Measurements from ENCODE around the gene ZMPSTE24.
A peak's percentile ranks its signal among the peaks of the same experiment; 100 is the strongest.

ZMPSTE24 gene

GRCh38 chr1:40265298-40265697 is 7.3 kb downstream of the ZMPSTE24 start:
- DNase-seq: no peak

DNA sequence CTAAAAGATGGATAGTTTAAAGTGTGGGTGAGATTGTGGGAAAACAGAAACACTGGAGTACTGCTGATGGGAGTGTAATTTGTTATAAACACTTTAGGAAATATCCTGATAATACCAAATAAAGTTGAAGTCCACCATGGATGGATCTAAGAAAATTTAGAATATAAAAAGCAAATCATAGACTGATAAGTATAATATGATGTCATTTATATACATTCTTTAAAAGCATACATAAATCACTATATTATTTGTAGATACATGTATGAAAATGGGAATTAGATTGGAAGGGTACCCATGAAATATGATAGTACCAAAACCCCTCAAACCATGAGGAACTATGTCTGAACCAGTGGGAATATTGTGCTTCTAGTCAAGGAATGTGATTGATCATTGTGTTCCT is 7.9 kb downstream of the ZMPSTE24 start:
- DNase-seq: no peak

GRCh38 chr1:40266786-40267535 is 8.9 kb downstream of the ZMPSTE24 start:
- DNase-seq: no peak

DNA sequence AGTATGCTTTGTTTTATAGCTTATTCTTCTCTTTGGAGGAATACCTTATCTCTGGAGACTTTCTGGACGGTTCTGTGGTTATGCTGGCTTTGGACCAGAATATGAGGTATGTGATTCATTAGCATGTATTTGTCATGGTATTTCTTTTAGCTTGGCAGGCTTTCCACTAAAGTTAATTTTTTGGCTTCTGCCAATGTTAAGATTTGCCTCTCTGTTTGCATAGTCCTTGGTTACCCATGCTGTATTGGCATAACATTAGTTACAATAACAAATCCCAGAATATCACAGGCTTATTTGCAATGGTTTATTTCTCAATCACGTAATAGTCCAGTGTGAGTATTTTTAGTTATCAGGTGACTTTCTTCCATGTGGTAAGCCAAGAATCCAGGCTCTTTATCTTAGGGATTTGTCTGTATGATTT is 9.7 kb downstream of the ZMPSTE24 start:
- DNase-seq: no peak

DNA sequence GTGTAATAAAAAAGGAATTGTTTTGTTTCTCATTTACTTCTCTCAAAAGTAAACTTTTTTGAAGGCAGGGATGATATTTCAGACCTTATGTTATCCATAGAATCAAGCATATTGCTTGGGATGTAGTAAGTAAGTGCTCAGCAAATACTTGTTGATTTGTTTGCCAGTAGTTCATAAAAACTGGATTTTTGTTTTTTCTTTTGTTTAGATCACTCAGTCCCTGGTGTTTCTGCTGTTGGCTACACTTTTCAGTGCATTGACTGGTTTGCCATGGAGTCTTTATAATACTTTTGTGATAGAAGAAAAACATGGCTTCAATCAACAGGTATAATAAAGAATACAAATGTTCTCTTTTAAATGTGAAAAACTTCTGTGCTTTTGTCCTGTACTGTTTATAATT is 10.2 kb downstream of the ZMPSTE24 start:
- no peak for DNase-seq

GRCh38 chr1:40270152-40270834 is 12.3 kb downstream of the ZMPSTE24 start:
- no peak for DNase-seq

DNA sequence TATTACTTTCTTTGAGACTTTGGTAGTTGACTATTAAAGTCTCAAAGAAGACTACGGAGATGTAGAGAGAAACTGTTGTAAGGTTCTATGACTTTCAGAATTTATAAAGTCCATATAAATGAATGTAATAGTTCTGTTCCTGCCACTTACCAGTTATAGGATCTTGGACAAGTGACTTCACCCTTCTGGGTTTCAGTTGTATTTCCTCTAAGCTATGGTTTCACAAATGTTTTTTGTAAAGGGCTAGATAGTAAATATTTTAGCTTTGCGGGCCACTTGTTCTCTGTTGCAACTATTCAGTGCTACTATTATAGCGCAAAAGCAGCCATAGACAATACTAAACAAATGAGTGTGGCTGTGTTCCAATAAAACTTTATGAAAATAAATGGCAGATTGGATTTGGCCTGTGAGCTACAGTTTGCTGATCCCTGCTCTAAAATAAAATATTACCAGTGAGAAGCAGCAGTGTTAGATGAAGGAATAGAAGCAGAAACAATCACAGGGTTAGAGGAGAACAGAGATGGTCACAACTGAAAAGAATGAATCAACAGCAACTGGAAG is 14.7 kb downstream of the ZMPSTE24 start:
- no peak for DNase-seq

- DNase-seq: no peak
Observed at GRCh38 chr1:40273547-40274166, 15.6 kb downstream of the ZMPSTE24 start.

DNA sequence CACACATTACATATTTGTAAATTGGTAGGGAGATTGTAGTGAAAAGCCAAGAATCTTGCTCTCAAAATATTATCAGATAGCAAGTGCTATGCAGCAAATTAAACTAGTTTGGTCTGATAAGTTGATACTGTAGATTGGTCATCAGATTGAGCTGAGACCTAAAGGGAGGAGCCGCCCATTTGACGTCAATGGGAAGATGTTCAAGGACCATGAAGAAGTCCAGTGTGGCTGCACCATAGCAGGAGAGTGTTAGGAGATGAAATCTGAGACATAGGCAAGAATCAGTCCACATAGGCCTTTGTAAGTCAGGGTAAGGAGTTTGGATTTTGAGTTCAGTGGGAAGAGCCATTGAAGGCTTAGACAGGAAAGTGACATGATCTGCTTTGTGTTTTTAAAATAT is 16.3 kb downstream of the ZMPSTE24 start:
- DNase-seq: no peak

DNA sequence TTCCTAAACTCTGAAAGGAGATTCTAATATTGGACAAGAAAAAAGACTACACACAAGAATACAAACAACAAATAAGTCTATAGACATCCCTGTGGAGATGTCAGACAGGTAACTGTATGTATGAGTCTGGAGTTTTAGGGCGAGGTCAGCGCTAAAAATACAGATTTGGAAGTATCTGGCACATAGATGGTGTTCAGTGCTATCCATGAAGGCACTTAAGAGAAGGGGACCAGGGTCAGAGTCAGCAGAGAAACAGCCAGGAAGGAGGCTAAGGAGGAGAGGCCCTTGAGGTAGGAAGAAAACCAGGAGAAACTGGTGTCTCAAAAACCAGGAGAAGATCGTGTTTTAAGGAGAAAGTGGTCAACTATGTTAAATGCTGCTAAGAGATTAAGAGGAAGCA is 18.1 kb downstream of the ZMPSTE24 start:
- DNase-seq: no peak

- peak; percentile 100 for DNase-seq
Observed at GRCh38 chr1:40281853-40282252, 23.8 kb downstream of the ZMPSTE24 start.

- no peak for DNase-seq
Observed at GRCh38 chr1:40291293-40291692, 33.3 kb downstream of the ZMPSTE24 start.

GRCh38 chr1:40299366-40300248 is 41.6 kb downstream of the ZMPSTE24 start:
- DNase-seq: no peak

DNA sequence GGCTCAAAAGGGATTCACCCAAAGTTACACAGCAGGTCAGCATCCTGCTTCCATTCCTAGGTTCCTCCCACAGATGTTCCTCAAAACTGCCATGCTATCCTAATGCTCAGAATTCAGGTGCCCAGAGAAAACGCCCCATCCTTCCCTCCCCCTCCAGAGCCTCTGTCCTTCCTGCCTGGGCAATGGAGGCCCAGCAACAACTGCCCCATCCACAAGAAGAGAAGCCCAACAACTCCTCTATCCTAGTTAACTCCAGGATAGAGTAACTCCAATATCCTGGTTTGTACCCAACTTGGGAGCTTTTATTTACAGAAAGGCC is 42.2 kb downstream of the ZMPSTE24 start:
- no peak for DNase-seq

GRCh38 chr1:40300651-40301050 is 42.6 kb downstream of the ZMPSTE24 start:
- DNase-seq: no peak

DNA sequence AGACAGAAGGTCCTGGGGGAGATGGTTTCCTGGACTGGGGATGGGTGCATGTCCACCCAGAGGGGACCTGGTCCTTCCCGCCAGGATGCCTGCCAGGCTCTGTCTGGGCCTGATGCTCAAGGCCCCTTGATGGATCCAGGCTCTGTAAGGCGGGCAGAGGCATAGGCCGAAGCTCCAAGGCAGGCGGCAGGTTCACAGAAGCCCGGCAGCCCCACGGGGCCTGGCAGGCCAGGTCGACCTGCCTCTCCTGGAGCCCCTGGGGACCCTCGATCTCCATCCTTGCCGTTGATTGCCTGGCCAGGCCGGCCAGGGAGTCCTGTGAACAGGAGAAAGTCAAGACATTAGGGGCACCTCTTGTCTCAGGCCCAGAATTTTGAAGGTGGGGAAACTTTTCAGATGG is 43.0 kb downstream of the ZMPSTE24 start:
- no peak for DNase-seq

DNA sequence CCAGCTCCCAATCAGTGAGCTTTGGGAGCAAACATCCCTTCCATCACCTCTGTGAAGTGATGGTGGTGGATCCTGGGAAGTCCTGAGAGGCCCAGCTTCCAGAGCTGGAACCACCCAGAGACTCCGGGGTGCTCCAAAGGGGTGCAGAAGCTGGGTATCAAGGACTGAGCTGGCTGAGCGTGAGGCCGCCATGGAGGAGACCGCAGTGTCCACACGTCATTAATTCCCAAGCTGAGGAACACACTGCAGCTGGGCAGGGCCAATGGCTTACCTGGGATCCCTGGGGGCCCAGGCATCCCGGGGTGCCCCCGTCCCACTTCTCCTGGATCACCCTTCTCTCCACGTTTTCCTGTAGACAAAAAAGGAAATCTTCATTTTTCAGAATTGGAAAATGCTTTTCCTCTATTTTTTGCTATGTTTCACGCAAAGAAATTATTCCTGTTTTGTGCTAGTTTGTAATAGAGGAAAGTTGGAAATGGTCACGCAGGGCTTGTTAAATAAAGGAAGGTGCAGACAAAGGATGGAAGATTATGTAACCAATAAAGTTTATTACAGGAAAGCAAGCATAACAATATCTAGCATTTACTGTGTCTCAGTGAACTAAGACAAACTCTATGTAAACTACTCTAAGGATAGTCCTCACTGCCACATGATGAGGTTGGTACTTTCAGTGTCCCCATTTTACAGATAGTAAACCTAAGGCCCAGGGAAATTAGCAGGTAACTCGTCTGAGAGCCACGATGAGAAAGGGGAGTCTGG is 43.7 kb downstream of the ZMPSTE24 start:
- no peak for DNase-seq

- no peak for DNase-seq
Observed at GRCh38 chr1:40302475-40302874, 44.4 kb downstream of the ZMPSTE24 start.

GRCh38 chr1:40303051-40303771 is 45.2 kb downstream of the ZMPSTE24 start:
- no peak for DNase-seq

- no peak for DNase-seq
Observed at GRCh38 chr1:40303790-40304189, 45.8 kb downstream of the ZMPSTE24 start.

GRCh38 chr1:40305451-40305850 is 47.4 kb downstream of the ZMPSTE24 start:
- DNase-seq: no peak

GRCh38 chr1:40305871-40306270 is 47.8 kb downstream of the ZMPSTE24 start:
- no peak for DNase-seq
